ENCODE results near the gene EXD1.

DNA sequence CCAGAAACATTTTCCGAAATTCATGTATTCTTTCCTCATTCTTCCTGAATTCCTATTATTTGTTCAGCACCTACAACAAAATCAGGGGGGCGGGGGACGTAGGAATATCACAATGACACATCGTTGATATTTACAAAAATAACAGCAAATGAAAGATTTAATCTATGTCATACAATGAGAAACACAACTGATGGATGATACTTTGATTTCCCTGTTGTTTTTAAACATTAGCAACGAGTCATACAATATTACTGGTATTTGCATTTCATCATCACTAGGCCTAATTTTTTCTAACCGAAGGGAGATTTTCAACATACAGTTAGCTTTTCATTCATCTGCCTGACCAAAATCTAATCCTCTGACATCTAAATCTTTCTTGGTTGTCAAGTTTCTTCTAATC, 69.2 kb downstream of the EXD1 start:
- TF ChIP-seq, protein P1, sequence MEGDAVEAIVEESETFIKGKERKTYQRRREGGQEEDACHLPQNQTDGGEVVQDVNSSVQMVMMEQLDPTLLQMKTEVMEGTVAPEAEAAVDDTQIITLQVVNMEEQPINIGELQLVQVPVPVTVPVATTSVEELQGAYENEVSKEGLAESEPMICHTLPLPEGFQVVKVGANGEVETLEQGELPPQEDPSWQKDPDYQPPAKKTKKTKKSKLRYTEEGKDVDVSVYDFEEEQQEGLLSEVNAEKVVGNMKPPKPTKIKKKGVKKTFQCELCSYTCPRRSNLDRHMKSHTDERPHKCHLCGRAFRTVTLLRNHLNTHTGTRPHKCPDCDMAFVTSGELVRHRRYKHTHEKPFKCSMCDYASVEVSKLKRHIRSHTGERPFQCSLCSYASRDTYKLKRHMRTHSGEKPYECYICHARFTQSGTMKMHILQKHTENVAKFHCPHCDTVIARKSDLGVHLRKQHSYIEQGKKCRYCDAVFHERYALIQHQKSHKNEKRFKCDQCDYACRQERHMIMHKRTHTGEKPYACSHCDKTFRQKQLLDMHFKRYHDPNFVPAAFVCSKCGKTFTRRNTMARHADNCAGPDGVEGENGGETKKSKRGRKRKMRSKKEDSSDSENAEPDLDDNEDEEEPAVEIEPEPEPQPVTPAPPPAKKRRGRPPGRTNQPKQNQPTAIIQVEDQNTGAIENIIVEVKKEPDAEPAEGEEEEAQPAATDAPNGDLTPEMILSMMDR (conservative IDR thresholded peaks at IDR 0.05; ENCODE audit: low read depth in 2 of 2) = no peak
- TF ChIP-seq POLR2AphosphoS5 (IDR thresholded peaks at IDR 0.05; ENCODE audit: low read depth) = no peak
- TF ChIP-seq, protein P2, sequence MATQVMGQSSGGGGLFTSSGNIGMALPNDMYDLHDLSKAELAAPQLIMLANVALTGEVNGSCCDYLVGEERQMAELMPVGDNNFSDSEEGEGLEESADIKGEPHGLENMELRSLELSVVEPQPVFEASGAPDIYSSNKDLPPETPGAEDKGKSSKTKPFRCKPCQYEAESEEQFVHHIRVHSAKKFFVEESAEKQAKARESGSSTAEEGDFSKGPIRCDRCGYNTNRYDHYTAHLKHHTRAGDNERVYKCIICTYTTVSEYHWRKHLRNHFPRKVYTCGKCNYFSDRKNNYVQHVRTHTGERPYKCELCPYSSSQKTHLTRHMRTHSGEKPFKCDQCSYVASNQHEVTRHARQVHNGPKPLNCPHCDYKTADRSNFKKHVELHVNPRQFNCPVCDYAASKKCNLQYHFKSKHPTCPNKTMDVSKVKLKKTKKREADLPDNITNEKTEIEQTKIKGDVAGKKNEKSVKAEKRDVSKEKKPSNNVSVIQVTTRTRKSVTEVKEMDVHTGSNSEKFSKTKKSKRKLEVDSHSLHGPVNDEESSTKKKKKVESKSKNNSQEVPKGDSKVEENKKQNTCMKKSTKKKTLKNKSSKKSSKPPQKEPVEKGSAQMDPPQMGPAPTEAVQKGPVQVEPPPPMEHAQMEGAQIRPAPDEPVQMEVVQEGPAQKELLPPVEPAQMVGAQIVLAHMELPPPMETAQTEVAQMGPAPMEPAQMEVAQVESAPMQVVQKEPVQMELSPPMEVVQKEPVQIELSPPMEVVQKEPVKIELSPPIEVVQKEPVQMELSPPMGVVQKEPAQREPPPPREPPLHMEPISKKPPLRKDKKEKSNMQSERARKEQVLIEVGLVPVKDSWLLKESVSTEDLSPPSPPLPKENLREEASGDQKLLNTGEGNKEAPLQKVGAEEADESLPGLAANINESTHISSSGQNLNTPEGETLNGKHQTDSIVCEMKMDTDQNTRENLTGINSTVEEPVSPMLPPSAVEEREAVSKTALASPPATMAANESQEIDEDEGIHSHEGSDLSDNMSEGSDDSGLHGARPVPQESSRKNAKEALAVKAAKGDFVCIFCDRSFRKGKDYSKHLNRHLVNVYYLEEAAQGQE (IDR thresholded peaks at IDR 0.05; ENCODE audit: unreplicated experiment) = no peak

Data from GM23338 (cell line).